Suppressor macrophage (primary cell): ENCODE data around the gene TMEM132E.

Experiments used
- DNase-seq, 4 experiments: peaks; one replicate each; pipeline ENCODE4 v3.0.0-alpha.2; 2020 to 2022

The TMEM132E gene

GRCh38 chr17:34570506-34570905 is 8.9 kb upstream of the TMEM132E start:
- DNase-seq, result no peak

GRCh38 chr17:34571428-34572130 is 7.8 kb upstream of the TMEM132E start:
- peak in 2 of 4 experiments; percentile 18 to 20 for DNase-seq

GRCh38 chr17:34572483-34572882 is 6.9 kb upstream of the TMEM132E start:
- DNase-seq, result no peak

GRCh38 chr17:34575182-34575581 is 4.2 kb upstream of the TMEM132E start:
- DNase-seq, result no peak

- DNase-seq, result no peak
Measured at GRCh38 chr17:34578016-34578415, 1.4 kb upstream of the TMEM132E start.

GRCh38 chr17:34578656-34579016 is 746 bp upstream of the TMEM132E start:
- DNase-seq, result no peak

- peak in 2 of 4 experiments; percentile 11 to 25 for DNase-seq
Measured at GRCh38 chr17:34579979-34580684, 750 bp downstream of the TMEM132E start.

- no peak for DNase-seq
Measured at GRCh38 chr17:34580685-34581445, 1.5 kb downstream of the TMEM132E start.

- DNase-seq, result peak in 3 of 4 experiments; percentile 7 to 53 (median 41)
Measured at GRCh38 chr17:34581446-34582184, 2.2 kb downstream of the TMEM132E start.

GRCh38 chr17:34582185-34582900 is 3.0 kb downstream of the TMEM132E start:
- DNase-seq, result no peak

- no peak for DNase-seq
Measured at GRCh38 chr17:34582901-34583245, 3.5 kb downstream of the TMEM132E start.

- DNase-seq, result peak in 2 of 4 experiments; percentile 2 to 18
Measured at GRCh38 chr17:34584805-34585416, 5.5 kb downstream of the TMEM132E start.

GRCh38 chr17:34586346-34586846 is 7.0 kb downstream of the TMEM132E start:
- DNase-seq, result no peak

GRCh38 chr17:34588266-34588665 is 8.9 kb downstream of the TMEM132E start:
- DNase-seq, result no peak

GRCh38 chr17:34589120-34589965 is 10.0 kb downstream of the TMEM132E start:
- DNase-seq, result no peak

GRCh38 chr17:34592002-34592401 is 12.6 kb downstream of the TMEM132E start:
- DNase-seq, result no peak

- peak; percentile 6 to 48 (median 35) for DNase-seq
Measured at GRCh38 chr17:34596920-34597319, 17.5 kb downstream of the TMEM132E start.

GRCh38 chr17:34598161-34598776 is 18.9 kb downstream of the TMEM132E start:
- DNase-seq, result no peak

GRCh38 chr17:34601416-34601815 is 22.0 kb downstream of the TMEM132E start:
- DNase-seq, result no peak

GRCh38 chr17:34603974-34604373 is 24.6 kb downstream of the TMEM132E start:
- DNase-seq, result no peak
